ENCODE measurements around the gene GPR26. TPM values are rescaled to one million over a fixed set of nuclear protein-coding genes. Genes with fewer than 3 reads are reported as not detected.
"Not testable (repeated sequence)": the region's sequence is repeated elsewhere in the genome, so short reads cannot be mapped to it uniquely, and the experiment has no call there.

The GPR26 gene
- total and polyA plus RNA-seq, 5 donors: not detected

- ATAC-seq (no peak), DNase-seq (no peak)
- H3K27ac ChIP-seq (ENCODE audit: low read length): no peak overlapping the region
- H3K27me3 ChIP-seq (ENCODE audit: control insufficient read depth, insufficient read depth): no peaks in the 10 kb centered on the region
- intact Hi-C loops (cut with DNase I): no loop called here
- 78% methylated on average over 4 of the region's 4 CpGs for WGBS
- H3K9me3 ChIP-seq (ENCODE audit: control insufficient read depth, low read length): no peaks in the 10 kb centered on the region
- no peaks in the 10 kb centered on the region for H3K4me1 ChIP-seq (ENCODE audit: control insufficient read depth, insufficient read depth, low read length)
- no peak overlapping the region for H3K4me3 ChIP-seq (ENCODE audit: low read length)
Measured at GRCh38 chr10:123717336-123717735, 51.2 kb downstream of the GPR26 start.

GRCh38 chr10:123718544-123719060, 52.4 kb downstream of the GPR26 start:
- DNase-seq (no peak), ATAC-seq (no peak)
- no peaks in the 10 kb centered on the region for H3K27me3 ChIP-seq (ENCODE audit: control insufficient read depth, insufficient read depth)
- H3K27ac ChIP-seq (ENCODE audit: low read length): no peak overlapping the region
- intact Hi-C loops (cut with DNase I): no loop called here
- H3K9me3 ChIP-seq (ENCODE audit: control insufficient read depth, low read length): no peaks in the 10 kb centered on the region
- no peak overlapping the region for H3K4me3 ChIP-seq (ENCODE audit: low read length)
- no peaks in the 10 kb centered on the region for H3K4me1 ChIP-seq (ENCODE audit: control insufficient read depth, insufficient read depth, low read length)
- 70% methylated on average over 4 of the region's 4 CpGs for WGBS

GRCh38 chr10:123720536-123720935, 54.4 kb downstream of the GPR26 start:
- Histone ChIP-seq H3K27ac (ENCODE audit: low read length) (no peak overlapping the region), H3K4me1 (ENCODE audit: control insufficient read depth, insufficient read depth, low read length) (no peaks in the 10 kb centered on the region), H3K27me3 (ENCODE audit: control insufficient read depth, insufficient read depth) (no peaks in the 10 kb centered on the region), H3K4me3 (ENCODE audit: low read length) (no peak overlapping the region), H3K9me3 (ENCODE audit: control insufficient read depth, low read length) (no peaks in the 10 kb centered on the region)
- ATAC-seq: no peak
- intact Hi-C loops (cut with DNase I): no loop called here
- no peak for DNase-seq
- 59% methylated on average over 3 of the region's 3 CpGs for WGBS

- no peaks in the 10 kb centered on the region for H3K4me1 ChIP-seq (ENCODE audit: control insufficient read depth, insufficient read depth, low read length)
- intact Hi-C loops (cut with DNase I): no loop called here
- DNase-seq (no peak), ATAC-seq (no peak)
- no peak overlapping the region for H3K4me3 ChIP-seq (ENCODE audit: low read length)
- H3K27me3 ChIP-seq (ENCODE audit: control insufficient read depth, insufficient read depth): no peaks in the 10 kb centered on the region
- no peak overlapping the region for H3K27ac ChIP-seq (ENCODE audit: low read length)
- 77% methylated on average over 9 of the region's 9 CpGs for WGBS
- no peaks in the 10 kb centered on the region for H3K9me3 ChIP-seq (ENCODE audit: control insufficient read depth, low read length)
Measured at GRCh38 chr10:123721441-123722049, 55.4 kb downstream of the GPR26 start.

GRCh38 chr10:123722351-123722750, 56.2 kb downstream of the GPR26 start:
- intact Hi-C loops (cut with DNase I): no loop called here
- no peaks in the 10 kb centered on the region for H3K4me1 ChIP-seq (ENCODE audit: control insufficient read depth, insufficient read depth, low read length)
- no peaks in the 10 kb centered on the region for H3K27me3 ChIP-seq (ENCODE audit: control insufficient read depth, insufficient read depth)
- no peaks in the 10 kb centered on the region for H3K9me3 ChIP-seq (ENCODE audit: control insufficient read depth, low read length)
- DNase-seq: no peak
- no peak overlapping the region for H3K27ac ChIP-seq (ENCODE audit: low read length)
- WGBS: 87% methylated on average over 2 of the region's 2 CpGs
- H3K4me3 ChIP-seq (ENCODE audit: low read length): no peak overlapping the region
- ATAC-seq: no peak

GRCh38 chr10:123724747-123725146, 58.6 kb downstream of the GPR26 start:
- Histone ChIP-seq H3K27ac (ENCODE audit: low read length) (no peak overlapping the region), H3K9me3 (ENCODE audit: control insufficient read depth, low read length) (no peaks in the 10 kb centered on the region), H3K4me3 (ENCODE audit: low read length) (no peak overlapping the region), H3K4me1 (ENCODE audit: control insufficient read depth, insufficient read depth, low read length) (no peaks in the 10 kb centered on the region), H3K27me3 (ENCODE audit: control insufficient read depth, insufficient read depth) (no peaks in the 10 kb centered on the region)
- no peak for DNase-seq
- intact Hi-C loops (cut with DNase I): no loop called here
- WGBS: 85% methylated on average over 12 of the region's 12 CpGs
- ATAC-seq: no peak

- no peaks in the 10 kb centered on the region for H3K27me3 ChIP-seq (ENCODE audit: control insufficient read depth, insufficient read depth)
- no peaks in the 10 kb centered on the region for H3K9me3 ChIP-seq (ENCODE audit: control insufficient read depth, low read length)
- WGBS: 44% methylated on average over 3 of the region's 3 CpGs
- intact Hi-C loops (cut with DNase I): no loop called here
- DNase-seq (no peak), ATAC-seq (no peak)
- H3K4me1 ChIP-seq (ENCODE audit: control insufficient read depth, insufficient read depth, low read length): no peaks in the 10 kb centered on the region
- H3K27ac ChIP-seq (ENCODE audit: low read length): no peak overlapping the region
- H3K4me3 ChIP-seq (ENCODE audit: low read length): no peak overlapping the region
Measured at GRCh38 chr10:123726381-123726780, 60.2 kb downstream of the GPR26 start.

- Histone ChIP-seq H3K27ac (ENCODE audit: low read length) (no peak overlapping the region), H3K4me3 (ENCODE audit: low read length) (no peak overlapping the region), H3K4me1 (ENCODE audit: control insufficient read depth, insufficient read depth, low read length) (no peaks in the 10 kb centered on the region), H3K9me3 (ENCODE audit: control insufficient read depth, low read length) (no peaks in the 10 kb centered on the region), H3K27me3 (ENCODE audit: control insufficient read depth, insufficient read depth) (no peaks in the 10 kb centered on the region)
- no peak for DNase-seq
- no peak for ATAC-seq
- 76% methylated on average over 2 of the region's 2 CpGs for WGBS
- intact Hi-C loops (cut with DNase I): no loop called here
Measured at GRCh38 chr10:123726836-123727235, 60.7 kb downstream of the GPR26 start.

GRCh38 chr10:123729523-123729922, 63.4 kb downstream of the GPR26 start:
- intact Hi-C loops (cut with DNase I): no loop called here
- Histone ChIP-seq H3K27me3 (ENCODE audit: control insufficient read depth, insufficient read depth) (no peaks in the 10 kb centered on the region), H3K4me1 (ENCODE audit: control insufficient read depth, insufficient read depth, low read length) (no peaks in the 10 kb centered on the region), H3K9me3 (ENCODE audit: control insufficient read depth, low read length) (no peaks in the 10 kb centered on the region), H3K27ac (ENCODE audit: low read length) (no peak overlapping the region), H3K4me3 (ENCODE audit: low read length) (no peak overlapping the region)
- DNase-seq: no peak
- 77% methylated on average over 6 of the region's 6 CpGs for WGBS
- ATAC-seq: no peak

- DNase-seq; H3K27ac ChIP-seq (ENCODE audit: low read length); H3K27me3 ChIP-seq (ENCODE audit: control insufficient read depth, insufficient read depth); H3K9me3 ChIP-seq (ENCODE audit: control insufficient read depth, low read length); ATAC-seq; intact Hi-C loops (cut with DNase I); H3K4me1 ChIP-seq (ENCODE audit: control insufficient read depth, insufficient read depth, low read length); H3K4me3 ChIP-seq (ENCODE audit: low read length): not testable (repeated sequence)
- WGBS: 88% methylated on average over 4 of the region's 4 CpGs
Measured at GRCh38 chr10:123736917-123737316, 70.8 kb downstream of the GPR26 start.

GRCh38 chr10:123741146-123741545, 75.0 kb downstream of the GPR26 start:
- Histone ChIP-seq H3K27ac (ENCODE audit: low read length) (no peak overlapping the region), H3K9me3 (ENCODE audit: control insufficient read depth, low read length) (no peaks in the 10 kb centered on the region), H3K4me3 (ENCODE audit: low read length) (no peak overlapping the region), H3K27me3 (ENCODE audit: control insufficient read depth, insufficient read depth) (no peaks in the 10 kb centered on the region), H3K4me1 (ENCODE audit: control insufficient read depth, insufficient read depth, low read length) (no peaks in the 10 kb centered on the region)
- 72% methylated on average over 7 of the region's 7 CpGs for WGBS
- no peak for ATAC-seq
- intact Hi-C loops (cut with DNase I): no loop called here
- no peak for DNase-seq

GRCh38 chr10:123741711-123742110, 75.6 kb downstream of the GPR26 start:
- H3K4me1 ChIP-seq (ENCODE audit: control insufficient read depth, insufficient read depth, low read length): no peaks in the 10 kb centered on the region
- no peak overlapping the region for H3K4me3 ChIP-seq (ENCODE audit: low read length)
- intact Hi-C loops (cut with DNase I): no loop called here
- H3K9me3 ChIP-seq (ENCODE audit: control insufficient read depth, low read length): no peaks in the 10 kb centered on the region
- no peak overlapping the region for H3K27ac ChIP-seq (ENCODE audit: low read length)
- no peak for DNase-seq
- 90% methylated on average over 5 of the region's 5 CpGs for WGBS
- no peaks in the 10 kb centered on the region for H3K27me3 ChIP-seq (ENCODE audit: control insufficient read depth, insufficient read depth)
- no peak for ATAC-seq
